Activated CD4-positive, alpha-beta T cell treated with anti-CD3 and anti-CD28 coated beads, Interleukin-2, amount 50 U/mL, for 48 hours (primary cell): ENCODE measurements around the gene TNS1.
"Not testable (repeated sequence)": the region's sequence is repeated elsewhere in the genome, so short reads cannot be mapped to it uniquely, and the experiment has no call there.

Experiments used
- DNase-seq, 2 experiments: peaks; one replicate each; pipeline ENCODE4 v3.0.0-alpha.2; 2020

Gene TNS1

DNA sequence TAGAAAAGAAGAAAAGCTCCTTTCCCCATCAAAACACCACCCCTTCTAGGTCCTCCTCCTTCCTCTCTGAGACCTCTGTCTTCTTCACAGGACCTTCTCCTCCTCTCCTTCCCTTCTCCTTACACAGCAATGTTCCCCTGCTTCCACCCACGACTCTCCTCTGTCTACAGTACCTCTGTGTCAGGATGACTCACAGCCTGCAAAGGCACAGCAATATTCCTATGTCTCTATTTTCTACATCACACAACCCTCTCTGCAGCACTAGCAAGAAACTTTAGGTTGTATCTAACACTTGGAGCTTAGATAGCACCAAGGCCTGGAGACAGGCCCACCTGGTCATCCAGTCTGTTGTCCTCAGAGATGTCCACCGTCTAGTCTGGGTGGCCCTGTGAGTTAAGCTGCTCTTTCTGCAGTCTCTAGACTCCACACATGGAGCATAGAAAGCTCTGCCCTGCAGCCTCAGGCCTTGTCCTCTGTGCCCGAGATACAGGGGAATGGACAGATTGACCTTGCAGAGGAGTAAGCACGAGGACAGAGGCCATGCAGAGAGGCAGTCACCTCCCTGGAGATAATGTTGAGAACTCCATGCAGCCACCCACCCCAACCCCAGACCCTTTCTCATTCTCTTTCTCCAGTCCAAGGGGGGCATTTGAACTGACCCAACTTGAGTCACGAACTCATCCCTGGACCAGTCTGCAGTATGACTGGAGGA lies 212.0 kb downstream of the TNS1 start:
- DNase-seq = peak in 1 of 2 experiments; percentile 10

GRCh38 chr2:217790195-217790594 lies 212.6 kb downstream of the TNS1 start:
- DNase-seq = peak in 1 of 2 experiments; percentile 7

DNA sequence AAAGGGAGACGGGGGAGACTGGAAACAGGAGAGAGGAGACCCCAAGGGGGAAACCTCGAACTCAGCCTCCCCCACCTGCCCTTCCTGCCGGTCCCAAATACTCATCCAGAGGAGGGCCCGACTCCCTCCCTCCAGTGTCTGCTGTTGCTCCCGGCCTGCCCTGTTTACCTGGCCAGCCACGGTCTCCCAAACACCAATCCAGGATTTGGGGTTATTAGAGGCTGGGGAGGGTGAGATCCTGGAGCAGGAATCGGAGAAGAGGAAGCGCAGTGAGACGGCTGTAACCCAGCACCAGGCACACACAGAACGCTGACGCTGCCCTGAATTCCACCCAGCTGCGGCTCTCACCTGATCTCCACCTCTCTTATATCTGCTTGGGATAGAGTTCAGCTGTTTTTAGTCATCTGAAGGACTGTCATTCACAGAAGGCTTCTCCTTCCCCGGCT lies 213.0 kb downstream of the TNS1 start:
- DNase-seq = peak in 1 of 2 experiments; percentile 8

- DNase-seq = peak; percentile 84 to 86
Measured at GRCh38 chr2:217789003-217789735, 213.6 kb downstream of the TNS1 start.

DNA sequence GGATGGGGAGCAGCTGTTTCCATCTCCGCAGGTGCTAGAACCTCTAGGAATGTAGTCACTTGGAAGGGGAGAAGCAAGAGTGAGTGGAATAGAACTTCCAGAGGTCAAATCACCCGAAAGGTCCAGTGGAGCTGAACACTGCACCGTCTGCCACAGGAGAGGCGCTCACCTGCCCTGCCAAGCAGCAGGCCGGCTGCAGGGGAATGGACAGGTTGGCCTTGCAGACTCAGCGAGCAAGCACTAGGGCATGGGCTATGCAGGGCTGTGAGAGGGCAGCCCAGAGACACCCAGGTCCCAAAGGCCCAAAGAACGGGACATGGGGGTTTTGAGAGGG lies 214.2 kb downstream of the TNS1 start:
- DNase-seq = no peak

DNA sequence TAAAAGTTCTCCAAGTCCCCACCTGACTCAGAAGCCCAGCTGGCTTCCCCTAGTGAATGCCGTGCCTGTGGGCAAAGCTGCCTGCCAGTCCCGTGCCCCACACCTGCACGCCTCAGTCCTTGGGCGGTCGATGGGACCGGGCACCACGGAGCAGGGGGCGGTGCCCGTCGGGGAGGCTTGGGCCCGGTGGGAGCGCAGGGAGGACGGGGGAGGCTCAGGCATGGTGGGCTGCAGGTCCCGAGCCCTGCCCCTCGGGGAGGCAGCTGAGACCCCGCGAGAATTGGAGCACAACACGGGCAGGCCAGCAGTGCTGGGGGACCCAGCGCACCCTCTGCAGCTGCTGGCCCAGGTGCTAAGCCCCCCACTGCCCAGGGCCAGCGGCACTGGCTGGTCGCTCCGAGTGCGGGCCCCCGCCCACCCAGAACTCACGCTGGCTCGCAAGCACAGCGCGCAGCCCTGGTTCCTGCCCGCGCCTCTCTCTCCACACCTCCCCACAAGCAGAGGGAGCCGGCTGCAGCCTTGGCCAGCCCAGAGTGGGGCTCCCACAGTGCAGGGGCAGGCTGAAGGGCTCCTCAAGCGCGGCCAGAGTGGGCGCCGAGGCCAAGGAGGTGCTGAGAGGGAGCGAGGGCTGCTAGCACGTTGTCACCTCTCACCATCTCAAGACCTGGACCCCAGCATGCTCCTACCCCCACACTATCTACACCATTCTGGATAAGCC lies 215.5 kb downstream of the TNS1 start:
- no peak for DNase-seq

DNA sequence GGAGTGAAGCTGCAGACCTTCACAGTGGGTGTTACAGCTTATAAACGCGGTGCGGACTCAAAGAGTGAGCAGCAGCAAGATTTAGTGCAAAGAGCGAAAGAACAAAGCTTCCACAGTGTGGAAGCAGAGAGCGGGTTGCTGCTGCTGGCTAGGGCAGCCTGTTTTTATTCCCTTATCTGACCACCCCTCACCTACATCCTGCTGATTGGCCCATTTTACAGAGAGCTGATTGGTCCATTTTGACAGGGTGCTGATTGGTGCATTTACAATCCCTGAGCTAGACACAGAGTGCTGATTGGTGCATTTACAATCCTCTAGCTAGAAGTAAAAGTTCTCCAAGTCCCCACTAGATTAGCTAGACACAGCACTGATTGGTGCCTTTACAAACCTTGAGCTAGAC lies 216.2 kb downstream of the TNS1 start:
- not testable (repeated sequence) for DNase-seq

GRCh38 chr2:217785544-217786045 lies 217.2 kb downstream of the TNS1 start:
- DNase-seq = peak; percentile 85 to 87

GRCh38 chr2:217784996-217785543 lies 217.7 kb downstream of the TNS1 start:
- no peak for DNase-seq

- DNase-seq = no peak
Measured at GRCh38 chr2:217783243-217783642, 219.6 kb downstream of the TNS1 start.

DNA sequence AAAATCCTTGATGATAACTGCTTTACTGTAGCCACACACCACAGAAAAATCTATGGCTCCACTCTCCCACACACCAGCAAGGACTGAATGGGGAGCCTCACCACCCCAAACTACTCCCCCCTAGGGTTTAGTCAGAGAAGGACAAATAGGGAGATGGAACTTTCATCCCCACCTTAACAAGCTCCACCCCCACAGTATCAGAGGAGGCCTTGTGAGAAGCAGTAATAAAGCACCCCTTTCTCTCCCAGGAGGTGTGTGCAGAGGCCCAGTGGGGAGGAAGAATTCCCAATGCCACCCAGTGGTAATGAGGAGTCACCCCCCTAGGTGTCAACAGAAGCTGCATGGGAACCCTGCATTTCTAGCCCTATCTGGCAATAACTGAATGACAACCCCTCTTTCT lies 224.9 kb downstream of the TNS1 start:
- no peak for DNase-seq

GRCh38 chr2:217776631-217777030 lies 226.2 kb downstream of the TNS1 start:
- DNase-seq = no peak

DNA sequence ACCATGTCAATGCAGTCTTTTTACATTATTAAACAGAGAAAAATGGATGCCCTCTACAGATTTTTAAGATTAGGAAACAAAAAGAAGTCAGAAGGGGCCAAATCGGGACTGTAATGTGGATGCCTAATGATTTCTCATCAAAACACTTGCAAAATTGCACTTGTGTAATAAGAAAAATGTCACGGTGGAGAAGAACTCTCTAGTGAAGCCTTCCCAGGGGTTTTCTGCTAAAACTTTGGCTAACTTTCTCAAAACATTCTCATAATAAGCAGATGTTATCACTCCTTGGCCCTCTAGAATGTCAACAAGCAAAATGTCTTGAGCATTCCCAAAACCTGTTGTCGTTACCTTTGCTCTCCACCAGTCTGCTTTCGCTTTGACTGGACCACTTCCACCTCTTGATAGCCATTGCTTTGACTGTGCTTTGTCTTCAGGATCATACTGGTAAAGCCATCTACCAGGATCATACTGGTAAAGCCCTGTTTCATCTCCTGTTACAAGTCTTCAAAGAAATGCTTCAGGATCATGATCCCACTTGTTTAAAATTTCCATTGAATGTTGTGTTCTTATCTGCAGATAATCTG lies 226.8 kb downstream of the TNS1 start:
- no peak for DNase-seq

GRCh38 chr2:217774232-217774631 lies 228.6 kb downstream of the TNS1 start:
- no peak for DNase-seq

DNA sequence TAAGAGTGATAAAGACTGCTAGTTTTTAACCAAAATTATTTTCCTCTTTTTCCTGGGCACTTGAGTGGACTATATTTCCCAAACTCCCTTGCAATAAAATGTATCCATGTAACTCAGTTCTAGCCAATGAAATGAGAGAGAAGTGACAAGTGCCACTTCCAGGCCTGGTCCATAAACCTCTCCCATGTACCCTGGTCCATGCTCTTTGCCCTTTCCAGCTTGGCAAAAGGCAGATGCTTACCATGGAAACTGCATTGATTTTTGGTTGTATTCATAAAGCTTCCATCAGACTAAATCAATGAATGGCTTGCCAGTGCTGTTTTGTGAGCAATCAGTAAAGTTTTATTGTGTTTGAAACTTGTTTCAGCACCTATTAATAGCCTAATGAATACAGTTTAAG lies 229.3 kb downstream of the TNS1 start:
- DNase-seq = no peak

GRCh38 chr2:217766356-217766755 lies 236.4 kb downstream of the TNS1 start:
- DNase-seq = no peak

DNA sequence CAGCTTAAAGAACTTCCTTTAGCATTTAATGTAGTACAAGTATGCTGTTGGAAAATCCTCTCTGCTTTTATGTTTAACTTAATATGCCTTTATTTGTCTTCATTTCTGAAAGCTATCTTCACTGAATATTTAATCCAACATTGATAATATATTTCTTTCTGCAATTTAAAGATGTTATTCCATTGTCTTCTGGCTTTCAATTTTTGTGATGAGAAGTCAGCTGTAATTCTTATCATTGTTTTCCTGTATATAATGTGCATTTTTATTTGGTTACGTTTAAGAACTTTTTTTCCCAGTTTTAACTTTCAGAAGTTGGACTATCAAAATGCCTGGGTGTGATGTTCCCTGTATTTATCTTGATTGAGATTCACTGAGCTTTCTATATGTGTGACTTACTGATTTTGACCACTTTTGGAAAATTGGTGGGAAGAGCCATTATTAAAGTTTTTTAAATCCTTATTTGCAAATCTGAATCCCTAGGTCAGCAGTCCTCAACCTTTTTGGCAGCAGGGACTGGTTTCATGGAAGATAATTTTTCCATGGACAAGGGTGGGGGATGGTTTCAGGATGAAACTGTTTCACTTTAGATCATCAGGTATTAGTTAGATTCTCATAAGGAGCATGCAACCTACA lies 241.0 kb downstream of the TNS1 start:
- DNase-seq = no peak

DNA sequence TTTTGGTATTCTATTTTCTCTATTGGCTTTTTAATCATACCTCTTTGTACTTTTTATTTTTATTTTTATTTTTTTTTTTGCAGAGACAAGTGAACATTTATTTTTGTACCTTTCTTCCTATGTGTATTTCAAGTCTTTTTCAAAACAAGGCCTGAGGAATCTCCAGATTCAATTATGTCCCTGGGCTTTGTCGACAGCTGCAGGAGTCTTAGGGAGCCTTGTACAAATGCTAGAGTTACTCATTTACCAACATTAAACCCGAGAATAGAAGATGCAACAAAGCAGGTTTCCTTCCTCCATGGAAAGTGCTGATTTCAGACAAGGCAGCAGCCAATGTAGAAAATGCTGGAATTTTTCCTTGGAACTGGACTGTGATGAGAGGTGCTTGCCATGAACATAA lies 242.8 kb downstream of the TNS1 start:
- no peak for DNase-seq

- DNase-seq = no peak
Measured at GRCh38 chr2:217757108-217757463, 245.7 kb downstream of the TNS1 start.

DNA sequence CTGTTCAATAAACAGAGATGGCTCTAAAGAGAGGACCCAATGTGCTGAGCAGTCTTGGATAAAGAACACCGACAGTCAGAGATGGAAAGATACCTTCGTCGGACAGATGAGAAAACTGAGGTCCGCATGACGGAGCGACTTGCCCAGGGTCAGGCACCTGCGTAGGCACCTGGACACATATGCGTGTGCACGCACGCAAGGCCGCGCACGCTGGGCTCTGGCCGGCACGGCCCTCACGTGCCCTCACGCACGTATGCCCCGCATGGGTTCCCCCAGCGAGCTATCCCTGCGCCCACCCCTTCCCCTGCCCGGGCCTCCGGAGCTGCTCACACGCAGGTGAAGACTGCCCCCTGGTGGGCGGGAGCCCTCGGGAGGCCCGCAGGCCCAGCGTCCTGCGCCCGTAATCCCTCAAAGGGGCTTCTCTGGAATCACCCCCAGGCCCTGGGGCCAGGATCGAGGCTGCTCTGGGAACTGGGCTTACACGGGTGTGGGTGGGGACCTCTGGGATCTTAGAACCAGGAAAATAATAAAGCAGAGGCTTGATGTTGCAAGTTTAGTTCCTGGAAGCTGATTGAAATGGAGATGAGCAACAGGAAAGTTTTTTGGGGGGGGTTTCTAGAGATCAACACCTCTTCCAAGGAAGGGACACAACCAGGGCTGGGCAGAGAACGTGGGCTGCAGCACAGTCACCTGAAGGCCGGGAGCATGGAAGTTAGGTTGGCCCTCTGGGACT lies 246.3 kb downstream of the TNS1 start:
- DNase-seq = peak; percentile 75 to 76

DNA sequence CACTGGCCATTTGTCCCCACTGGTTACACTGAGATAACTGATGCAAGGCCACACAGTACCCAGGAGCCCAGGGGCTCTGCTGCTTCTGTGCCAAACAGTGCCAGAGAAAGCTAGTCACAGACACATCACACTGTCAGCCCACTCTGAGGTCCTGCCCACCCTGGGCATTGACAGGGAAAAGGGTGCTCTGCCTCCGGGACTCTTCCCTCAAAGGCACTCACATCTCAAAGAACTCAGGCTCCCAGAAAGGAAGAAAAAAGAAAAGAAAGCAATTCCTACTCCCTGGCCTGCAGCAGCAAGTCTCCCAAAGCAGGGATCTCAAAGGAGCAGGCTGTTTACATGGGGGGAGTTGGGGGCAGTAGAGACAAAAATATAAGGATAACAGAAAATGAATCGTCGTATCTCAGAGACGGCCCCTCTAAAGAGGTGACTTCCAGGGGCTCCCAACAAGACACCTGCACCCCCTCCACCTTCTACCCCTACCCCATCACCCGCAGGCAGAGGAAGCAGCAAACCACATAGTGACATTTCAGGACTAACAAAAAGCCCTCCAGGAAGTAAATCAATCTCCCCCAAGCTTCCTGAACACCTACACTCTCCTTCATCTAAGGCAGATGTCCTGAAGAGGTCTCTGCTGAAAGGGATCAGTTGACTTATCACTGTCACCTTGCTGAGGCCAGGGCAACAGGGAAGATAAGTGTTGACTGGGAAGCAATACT lies 247.6 kb downstream of the TNS1 start:
- no peak for DNase-seq
